GM19351 (cell line): Measurements from ENCODE around the gene PVALEF.
"Not testable (repeated sequence)": the region's sequence is repeated elsewhere in the genome, so short reads cannot be mapped to it uniquely, and the experiment has no call there.

Experiments used
- ATAC-seq: cut with Tn5 transposase; IDR thresholded peaks from one replicate; pipeline ENCODE4 v1.9.1; 2021; ENCODE audit warnings: mild to moderate bottlenecking, moderate library complexity; ENCODE audit not compliant: unreplicated experiment

PVALEF gene

DNA sequence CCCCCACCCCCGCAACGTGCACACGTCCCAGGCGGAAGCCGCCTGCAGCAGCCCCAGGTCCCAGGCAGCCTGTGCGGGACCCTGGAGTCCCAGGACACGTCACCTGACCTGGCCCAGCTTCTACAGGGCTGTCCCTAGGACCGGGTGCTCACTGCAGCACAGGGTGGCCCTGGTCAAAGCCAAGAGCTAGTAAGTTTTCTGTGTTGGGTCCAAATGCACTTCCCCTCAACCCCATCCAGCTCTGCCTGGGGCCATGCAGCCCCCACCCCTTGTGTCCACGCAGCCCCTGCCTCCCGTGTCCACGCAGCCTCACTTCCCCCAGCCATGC lies 22.1 kb upstream of the PVALEF start:
- no peak for ATAC-seq

DNA sequence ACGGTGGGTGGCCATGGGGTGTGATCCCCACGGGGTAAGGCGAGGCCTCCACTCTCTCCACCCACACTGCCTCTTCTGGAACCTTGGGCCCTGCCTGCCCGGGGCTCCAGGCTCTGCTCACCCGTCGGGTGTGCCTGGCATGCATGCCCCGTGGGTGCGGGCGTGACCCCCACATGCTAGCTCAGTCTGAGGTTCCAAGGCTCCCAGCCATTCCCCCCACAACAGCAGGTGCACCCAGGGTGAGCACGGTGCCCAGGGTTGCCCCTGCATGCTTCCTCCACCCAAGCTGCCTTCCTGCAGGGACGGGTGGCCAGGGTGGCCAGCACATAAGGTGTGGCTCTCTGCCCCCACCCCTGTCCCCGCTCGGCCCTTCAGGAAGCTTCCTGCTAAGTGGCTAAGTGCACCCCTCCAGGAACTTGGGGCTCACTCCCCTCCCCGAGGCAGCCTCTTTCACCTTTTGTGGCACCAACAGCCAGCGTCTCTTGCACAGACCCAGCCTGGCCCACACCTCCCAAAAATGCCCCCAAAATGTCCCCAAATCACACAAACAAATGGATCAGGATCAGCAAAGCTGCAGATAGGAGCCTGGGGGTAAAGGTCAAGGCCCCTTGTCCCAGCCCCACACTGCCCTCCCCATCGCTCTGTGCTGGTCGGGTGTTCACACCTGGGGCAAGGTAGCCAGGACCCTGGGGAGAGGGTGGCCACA lies 21.4 kb upstream of the PVALEF start:
- no peak for ATAC-seq

DNA sequence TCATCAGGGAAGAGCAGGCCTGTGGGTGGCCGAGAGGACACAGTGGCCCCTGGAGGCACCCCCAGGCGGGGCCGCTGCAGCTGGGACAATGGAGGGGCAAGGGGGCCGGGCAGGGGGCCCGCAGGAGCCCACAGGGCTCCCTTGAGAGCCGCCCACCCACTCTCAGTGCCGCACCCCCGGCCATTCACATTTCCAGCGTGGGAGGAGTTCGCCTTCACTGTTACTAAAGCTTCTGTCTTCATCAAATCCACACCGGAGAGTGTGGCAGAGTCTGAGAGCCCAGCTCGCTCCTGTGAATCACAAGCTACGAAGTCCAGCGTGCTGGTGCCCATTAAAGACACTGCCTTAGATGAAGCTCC lies 20.9 kb upstream of the PVALEF start:
- no peak for ATAC-seq

DNA sequence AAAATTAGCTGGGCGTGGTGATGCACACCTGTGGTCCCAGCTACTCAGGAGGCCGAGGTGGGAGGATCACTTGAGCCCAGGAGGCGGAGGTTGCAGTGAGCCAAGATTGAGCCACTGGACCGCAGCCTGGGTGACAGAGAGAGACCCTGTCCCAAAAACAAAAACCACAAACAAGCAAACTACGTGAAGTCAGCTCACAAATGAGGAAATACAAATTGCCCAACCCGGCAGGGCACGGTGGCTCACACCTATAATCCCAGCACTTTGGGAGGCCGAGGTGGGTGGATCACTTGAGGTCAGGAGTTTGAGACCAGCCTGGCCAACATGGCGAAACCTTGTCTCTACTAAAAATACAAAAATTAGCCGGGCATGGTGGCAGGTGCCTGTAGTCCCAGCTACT lies 19.1 kb upstream of the PVALEF start:
- not testable (repeated sequence) for ATAC-seq

DNA sequence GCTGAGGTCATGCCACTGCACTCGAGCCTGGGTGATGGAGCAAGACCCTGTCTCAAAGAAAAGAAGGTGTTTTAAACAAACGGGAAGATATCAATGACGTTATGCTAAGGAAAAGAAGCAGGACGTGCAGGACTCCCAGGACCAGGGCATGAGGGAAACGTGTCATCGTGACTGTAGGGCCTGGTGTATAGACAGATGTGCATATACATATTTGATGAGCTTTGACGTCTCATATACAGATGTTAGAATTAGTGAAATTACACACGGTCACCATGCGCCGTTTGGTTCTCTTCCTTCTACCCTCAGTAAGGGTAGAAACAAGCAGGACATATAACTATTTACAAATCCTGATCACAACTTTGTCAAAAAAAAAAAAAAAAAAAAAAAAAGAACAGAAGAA lies 17.6 kb upstream of the PVALEF start:
- ATAC-seq, result no peak

DNA sequence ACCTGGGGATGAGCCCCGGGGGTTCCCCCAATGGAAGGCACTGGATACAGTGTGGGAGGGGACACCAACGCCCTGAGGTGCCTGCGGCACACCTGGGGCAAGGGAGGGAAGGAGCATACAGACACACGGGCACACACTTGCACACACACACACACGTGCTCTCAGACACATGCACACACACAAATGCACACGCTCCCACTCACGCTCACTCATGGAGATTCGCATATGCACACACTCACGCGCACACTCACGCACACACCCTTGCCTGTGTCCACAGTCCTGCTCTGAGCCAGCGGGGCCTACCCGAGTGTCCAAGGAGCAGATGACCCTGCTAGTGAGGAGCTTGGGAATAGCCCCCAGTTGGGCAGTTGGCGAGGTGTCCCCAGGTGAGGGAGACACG lies 16.7 kb upstream of the PVALEF start:
- no peak for ATAC-seq

DNA sequence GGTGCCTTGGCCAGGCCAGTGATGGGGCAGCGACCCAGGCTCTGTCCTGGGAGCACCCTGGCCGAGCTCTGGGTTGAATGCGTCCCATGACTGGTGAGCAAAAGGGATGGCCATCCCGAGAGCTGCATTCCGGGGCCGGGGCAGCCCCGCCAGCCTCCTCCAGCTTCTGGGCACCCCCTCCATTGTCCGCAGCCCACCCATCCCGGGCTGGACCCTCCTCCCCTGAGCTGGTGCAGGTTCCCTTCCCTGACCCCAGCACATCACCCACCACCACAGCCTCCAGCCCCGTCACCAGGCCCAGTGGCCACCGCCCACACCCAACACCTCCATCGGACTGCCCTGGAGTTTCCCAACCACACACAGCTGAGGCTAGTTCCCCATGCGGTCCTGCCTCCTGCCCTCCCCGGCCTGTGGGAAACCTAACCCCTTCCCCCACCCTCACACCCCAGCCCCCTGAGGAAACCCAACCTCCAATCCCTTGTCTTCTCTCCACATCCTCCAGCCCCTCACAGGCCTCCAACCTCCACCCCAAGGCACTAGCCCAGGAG lies 16.2 kb upstream of the PVALEF start:
- no peak for ATAC-seq

DNA sequence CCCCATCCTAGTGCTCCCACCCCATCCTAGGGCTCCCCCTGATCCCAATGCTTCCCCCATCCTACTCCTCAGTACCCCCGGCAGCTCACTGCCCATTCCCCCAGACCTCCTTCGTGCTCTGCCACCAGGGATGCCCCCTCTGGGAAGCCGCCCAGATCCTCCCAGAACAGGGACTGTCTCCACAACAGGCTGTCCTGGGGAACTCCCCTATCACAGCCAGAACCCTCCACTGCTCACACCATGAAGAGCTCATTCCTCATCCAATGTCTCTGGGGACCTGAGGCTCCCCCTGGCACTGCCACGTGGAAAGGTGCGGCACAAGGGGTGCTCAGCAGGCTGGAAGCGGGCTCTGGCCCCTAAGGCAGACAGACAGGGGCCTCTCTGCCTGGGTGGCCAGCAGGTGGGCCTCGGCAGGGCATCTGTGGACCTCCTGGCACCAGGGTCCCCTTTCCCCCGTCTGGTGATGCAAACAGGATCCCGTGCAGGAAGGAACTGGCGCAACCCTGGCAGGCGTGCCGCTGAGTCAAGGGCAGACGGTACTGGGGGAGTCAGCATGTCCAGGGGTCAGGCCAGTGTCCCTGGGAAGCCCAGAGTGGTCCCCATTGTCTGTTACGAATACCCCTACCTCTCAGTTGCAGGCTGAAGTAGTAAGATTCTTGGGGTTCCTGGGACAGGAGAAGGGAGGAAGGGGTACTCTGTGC lies 14.8 kb upstream of the PVALEF start:
- no peak for ATAC-seq

DNA sequence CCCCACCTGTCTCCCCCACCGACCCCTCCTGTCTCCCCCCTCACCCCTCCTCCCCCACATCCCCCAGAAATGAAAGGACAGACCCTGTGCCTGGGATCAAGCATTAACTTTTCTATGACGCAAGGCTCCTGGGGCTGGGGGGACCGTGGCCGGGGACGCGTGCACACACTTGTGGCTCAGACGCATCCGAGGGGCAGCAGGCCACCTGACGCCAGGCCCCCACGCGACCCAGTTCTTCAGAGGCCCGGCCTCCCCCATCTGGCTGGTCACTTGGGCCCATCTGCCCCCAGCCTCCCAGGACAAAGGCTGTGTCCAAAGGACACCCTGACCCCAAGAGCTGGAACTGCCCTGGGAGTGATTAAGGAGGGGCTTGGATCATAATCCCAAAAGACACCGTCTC lies 14.0 kb upstream of the PVALEF start:
- ATAC-seq, result no peak

DNA sequence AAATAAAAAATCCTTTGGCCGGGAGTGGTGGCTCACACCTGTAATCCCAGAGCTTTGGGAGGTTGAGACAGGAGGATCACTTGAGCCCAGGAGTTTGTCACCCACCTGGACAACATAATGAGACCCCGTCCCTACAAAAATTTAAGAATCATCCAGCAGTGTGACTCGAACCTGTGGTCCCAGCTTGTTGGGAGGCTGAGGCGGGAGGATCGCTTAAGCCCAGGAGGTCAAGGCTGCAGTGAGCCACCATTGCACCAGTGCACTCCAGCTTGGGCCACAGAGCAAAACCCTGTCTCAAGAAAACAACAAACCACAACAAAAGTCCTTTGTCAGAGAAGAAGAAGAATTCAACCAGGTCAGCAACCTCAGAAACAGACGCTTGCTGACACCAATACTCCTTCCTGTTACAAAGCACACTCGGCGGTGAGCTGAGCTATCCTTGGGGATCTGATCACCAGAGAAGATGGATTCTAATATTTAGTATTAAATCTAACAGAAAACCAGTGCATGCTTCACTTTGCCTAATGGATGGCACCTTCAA lies 12.9 kb upstream of the PVALEF start:
- no peak for ATAC-seq

DNA sequence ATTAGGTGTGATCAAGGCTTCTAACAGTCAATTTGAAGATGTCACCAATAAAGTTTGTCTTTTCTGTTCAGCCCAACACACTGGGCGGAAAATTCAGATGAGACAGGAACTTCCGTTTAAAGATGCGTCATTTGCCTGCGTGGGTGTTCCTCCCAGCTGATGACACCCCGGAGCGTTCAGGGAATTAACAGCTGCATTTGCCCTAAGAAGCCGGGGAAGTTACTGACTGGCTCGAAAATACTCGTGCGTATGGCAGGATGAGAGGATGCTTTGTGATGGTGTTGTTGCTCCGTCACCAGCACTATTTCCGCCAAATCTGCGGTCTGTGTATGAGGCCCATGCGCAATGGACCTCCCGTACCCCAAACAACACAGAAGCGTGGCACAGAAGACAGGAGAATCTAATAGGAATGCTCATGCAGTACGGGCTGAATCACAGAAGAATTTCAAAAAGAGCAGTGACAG lies 11.9 kb upstream of the PVALEF start:
- ATAC-seq, result no peak

DNA sequence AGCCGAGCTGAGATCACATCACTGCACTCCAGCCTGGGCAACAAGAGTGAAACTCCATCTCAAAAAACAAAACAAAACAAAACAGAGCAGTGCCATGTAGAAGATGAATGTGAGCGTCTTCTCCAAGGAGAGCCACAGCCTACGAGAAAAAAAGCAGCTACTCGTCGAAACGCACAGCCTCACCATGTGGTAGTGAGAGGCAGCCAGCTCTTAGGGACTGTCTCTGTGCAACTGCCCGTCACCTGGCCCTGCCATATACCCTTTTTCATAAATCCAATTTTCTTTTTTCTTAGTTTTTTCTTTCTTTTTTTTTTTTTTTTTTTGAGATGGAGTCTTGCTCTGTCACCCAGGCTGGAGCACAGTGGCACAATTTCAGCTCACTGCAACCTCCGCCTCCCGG lies 11.3 kb upstream of the PVALEF start:
- ATAC-seq, result not testable (repeated sequence)

DNA sequence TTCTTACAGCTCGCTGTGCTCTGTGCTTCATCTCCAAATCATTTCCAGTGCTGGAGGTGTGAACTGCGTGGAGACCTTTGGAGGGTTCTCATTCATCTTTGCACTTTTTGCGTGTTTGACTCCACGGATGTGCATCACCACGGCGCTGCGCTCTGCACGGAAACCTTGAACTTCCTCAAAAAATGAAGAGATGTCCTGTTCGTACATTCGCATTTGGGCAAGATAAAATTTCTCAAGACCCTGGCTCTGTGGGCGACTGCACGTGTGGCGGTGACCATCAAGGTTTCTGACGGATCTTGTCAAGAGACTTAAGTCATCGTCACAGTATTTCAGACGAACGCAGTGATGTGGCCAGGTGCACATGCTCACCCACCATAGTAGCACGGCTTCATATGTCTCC lies 10.3 kb upstream of the PVALEF start:
- ATAC-seq, result no peak

DNA sequence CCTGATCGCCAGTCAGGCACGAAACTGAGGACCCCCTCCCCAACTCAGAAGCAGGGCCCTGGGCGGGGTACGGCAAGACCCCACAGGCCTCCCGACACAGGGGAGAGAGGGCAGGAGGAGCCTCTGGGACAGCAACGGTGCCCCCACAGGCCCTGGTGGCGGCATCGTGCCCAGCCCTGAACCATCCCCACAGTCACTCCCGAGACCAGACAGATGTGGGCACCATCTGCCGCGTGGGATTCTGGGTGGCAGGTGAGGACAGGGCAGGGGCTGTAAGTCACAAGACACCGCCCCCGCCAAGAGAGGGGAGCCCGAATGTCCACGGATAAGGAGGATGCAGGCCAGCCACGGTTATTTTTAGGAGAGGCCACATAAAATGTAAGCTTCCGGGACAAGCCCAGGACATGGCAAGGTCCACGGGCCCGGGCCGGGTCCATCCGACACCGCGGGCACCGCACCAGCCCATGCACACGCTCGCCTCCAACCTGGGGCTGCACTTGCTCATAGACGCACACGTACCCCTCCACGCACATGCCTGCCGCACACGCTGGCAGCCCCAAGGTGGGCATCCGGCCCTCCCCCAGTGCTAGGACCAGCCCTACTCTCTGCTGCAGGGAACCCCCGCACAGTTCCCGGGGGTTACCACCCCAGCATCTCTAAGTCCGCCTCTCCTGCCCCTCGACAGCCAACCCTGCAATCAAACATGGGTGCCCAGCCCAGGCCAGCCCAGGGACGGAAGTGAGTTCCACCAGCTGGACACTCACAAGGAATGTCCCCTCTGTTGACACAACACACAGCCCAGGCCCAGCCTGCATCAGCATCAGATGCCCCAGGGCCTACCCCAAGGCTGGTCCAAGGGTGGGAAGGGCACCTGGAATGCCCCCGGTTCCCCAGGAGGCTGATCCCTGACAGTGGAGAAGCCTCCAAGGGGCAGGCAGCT lies 8.2 kb upstream of the PVALEF start:
- ATAC-seq, result no peak

DNA sequence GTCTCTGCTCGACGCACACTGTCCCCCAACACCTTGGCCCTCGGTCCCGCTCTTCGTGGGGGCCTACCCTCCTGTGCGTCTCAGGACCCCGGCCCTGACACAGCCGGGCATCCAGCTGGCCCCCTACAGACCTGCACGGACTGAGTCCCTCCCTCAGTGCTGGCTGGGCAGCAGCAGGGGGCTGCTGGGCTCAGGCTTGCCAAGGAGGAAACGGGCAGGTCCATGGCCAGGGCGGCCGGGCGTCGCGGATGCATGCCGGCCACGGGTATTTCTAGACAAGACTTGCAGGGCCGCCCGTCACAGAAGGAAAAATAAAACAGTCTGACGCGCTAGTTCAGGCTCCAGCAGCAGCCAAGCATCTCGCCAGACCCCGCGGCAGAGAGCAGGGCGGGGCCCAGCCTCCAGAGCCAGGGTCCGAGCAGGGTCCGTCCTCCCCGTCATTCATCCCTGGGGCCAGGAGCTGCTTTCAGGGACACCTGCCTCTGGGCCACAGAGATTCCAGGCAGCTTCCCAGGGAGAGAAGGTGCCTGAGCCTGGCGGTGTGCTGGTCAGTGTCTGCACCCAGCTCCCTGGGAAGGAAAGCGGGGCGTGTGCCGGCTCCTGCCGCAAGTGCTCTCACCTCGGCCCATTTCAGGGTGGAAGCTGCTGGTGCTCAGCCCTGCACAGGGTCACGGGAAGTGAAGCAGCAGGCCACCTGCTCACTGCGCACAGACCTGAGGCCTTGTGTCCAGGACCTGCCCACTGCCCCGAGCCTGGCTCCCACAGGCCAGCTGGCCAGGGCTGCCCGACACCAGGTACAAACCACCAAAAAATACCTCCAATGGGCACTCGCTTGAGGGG lies 7.2 kb upstream of the PVALEF start:
- ATAC-seq, result no peak

DNA sequence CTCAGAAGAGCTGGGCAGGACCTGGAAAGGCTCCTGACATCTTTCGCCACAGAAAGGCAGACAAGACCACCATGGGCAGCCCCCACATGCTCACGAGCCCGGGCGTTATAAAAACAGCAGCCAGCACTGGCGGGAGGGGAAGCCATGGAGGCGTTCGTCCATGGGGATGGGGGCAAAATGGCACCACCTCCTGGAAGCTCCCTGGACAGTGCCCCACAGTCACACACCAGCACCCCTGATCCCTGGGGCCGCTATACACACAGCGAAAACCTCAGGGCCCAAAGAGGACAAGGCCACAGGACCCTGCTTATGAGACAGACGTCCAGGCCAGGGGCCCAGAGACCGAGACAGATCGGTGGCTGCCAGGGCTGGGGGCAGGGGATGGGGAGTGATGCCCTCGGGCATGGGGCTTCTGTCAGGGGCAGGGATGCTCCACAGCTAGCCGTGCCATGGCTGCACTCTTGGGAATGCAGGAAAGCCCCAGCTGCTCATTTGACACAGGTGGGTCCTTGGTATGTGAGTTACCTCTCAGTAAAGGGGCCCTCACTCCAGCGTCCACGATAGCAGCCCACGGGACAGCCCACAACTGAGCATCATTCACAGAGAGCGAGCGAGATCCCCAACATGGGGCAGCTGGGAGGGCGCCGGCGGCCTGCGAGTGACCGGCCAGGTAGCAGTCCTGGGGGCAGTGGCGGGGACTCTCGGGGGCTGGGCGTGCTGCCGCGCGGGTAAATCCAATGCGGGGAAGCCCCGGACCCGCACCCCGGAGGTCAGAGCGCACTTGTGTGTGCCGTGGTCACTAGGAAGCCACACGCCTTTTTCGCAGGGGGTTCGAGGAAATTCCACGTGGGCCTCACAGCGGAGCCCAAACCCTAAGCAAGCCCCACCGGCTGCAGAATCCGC lies 6.4 kb upstream of the PVALEF start:
- no peak for ATAC-seq

DNA sequence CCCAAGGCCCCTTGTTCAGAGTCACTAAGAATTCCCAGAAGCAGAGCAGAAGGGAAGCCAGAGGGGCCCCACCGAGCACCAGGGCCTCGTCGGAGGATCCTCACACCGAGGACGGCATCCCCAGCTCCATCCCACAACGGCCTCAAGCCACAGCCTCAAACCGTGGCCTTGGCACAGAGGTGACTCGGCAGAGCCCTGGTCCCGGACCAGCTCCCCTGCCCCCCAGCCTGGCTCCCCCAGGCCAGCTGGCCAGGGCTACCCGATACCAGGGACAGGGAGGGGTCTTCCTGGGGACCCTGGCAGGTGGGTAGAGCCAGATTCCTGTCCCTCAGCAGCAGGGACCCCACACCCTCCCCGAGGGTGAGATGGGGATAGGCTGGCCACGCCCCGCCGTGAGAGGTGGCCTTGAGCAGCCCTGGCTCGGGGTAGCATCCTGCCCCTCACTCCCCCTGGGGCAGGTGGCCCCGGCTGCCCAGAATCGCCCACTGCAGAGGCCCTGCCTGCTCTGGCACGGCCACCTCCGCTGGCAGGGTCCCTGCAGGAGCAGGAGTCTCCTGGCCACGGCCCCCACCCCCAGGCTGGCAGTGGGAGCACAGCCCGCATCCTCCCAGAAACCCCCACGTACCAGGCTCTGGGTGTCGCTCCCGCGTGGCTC lies 5.6 kb upstream of the PVALEF start:
- no peak for ATAC-seq

DNA sequence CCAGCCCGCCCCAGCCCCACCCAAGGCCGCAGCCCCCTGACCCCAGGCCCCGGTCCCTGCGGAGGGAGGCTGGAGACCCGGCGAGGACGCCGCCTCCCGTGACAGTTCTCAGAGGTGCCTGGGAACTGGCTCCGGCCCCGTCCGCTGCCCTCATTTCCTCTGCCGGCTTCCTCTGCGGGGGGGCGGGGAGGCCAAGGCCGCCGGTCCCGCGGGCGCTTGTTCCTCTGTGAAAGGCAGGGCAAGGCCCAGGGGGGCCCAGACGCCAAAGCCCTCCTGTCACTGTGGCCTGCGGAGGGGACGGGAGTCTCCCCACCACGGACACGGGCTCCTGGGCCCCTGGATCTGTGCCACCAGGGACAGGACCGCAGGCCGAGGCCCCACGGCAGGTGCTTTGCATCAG lies 5.0 kb upstream of the PVALEF start:
- no peak for ATAC-seq
